Measurements from ENCODE around the gene IGFBP5. TPM values are rescaled to one million over a fixed set of nuclear protein-coding genes. Genes with fewer than 3 reads are reported as not detected.

Gene IGFBP5
- total and polyA plus RNA-seq, 2 of the 8 experiments (the other 6 are each of a cell fraction or from before 2014, with no cell fraction given): 2.2 to 2.5 TPM

DNA sequence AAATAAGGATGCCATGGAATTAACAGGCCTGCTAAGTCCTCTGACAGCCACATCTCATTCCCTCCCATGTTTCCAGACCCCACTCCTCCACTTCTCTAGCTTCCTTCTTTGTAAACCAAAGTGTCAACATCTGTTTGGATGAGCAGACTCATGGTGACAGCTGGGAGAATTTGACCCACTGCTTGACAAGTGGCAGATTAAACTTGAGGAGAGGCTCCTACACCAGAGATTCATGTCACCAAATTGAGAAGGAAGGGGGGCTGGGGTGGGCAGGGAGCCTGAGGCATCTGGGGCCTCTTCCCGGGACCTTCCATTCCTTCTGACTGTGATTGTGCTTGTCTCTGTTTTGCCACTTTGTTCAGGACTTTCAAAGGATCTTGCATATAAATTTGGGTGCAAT, 41.0 kb upstream of the IGFBP5 start:
- no peaks in the 10 kb centered on the region for H3K79me2 ChIP-seq (ENCODE audit: control insufficient read depth in 1 of 2, insufficient read depth in 2 of 2, low read length in 2 of 2)
- no peak overlapping the region for H4K5ac ChIP-seq (ENCODE audit: insufficient read length, low read depth, low read length)
- no peak for FAIRE-seq
- no peak overlapping the region for H3K27ac ChIP-seq (ENCODE audit: low read depth, low read length)
- CTCF ChIA-PET (ENCODE audit: partially characterized antibody): interaction anchor here (0.6 to 3.4 kb wide), 4 partner anchors 10 to 1668 kb away, joined by 3 to 25 read pairs (median 6); no protein-coding TSS in a partner anchor
- H2BK120ac ChIP-seq (replicated peaks; ENCODE audit: low read depth, low read length): no peak overlapping the region
- WGBS, 2 experiments (ENCODE audit: extremely low coverage in 1 of 2, insufficient coverage in 1 of 2, insufficient read length in 1 of 2, insufficient replicate concordance in 2 of 2, low coverage in 1 of 2, low lambda C conversion rate in 2 of 2, missing lambda C conversion rate in 1 of 2): no CpG with 5 or more reads among the region's 1 CpG
- H3K4me3 ChIP-seq (ENCODE audit: extremely low read depth in 1 of 4, insufficient read depth in 2 of 4, low read depth in 3 of 4, low read length in 4 of 4): no peak overlapping the region
- H2BK20ac ChIP-seq (ENCODE audit: low read length): no peak overlapping the region
- POLR2A ChIA-PET (ENCODE audit: partially characterized antibody): no interaction called here
- no peak overlapping the region for H3K4ac ChIP-seq (replicated peaks; ENCODE audit: insufficient read length, low read depth, low read length)
- no peak overlapping the region for H3K14ac ChIP-seq (ENCODE audit: insufficient read length)
- H3K4me1 ChIP-seq (replicated peaks in 1 of 4; ENCODE audit: control insufficient read depth in 3 of 4, insufficient read depth in 4 of 4, low read length in 3 of 4): peaks cover 0 to 10% (median 1%) of the 10 kb centered on the region in 4 experiments; a peak in 3 of 7 replicates
- no peak overlapping the region for H3K23ac ChIP-seq (ENCODE audit: insufficient read length)
- no peak overlapping the region for H2AK5ac ChIP-seq (ENCODE audit: low read depth, low read length)
- no peak overlapping the region for H4K8ac ChIP-seq (ENCODE audit: extremely low read depth, insufficient read depth, low read length)
- H2BK12ac ChIP-seq (ENCODE audit: low read depth, low read length): no peak overlapping the region
- H3K23me2 ChIP-seq (ENCODE audit: low read depth, low read length): no peaks in the 10 kb centered on the region
- no peak for DNase-seq (ENCODE audit: low read depth in 1 of 2, low spot score in 2 of 2)
- H3K56ac ChIP-seq (replicated peaks; ENCODE audit: insufficient read length, low read depth, low read length): no peak overlapping the region
- H3K18ac ChIP-seq (ENCODE audit: extremely low read depth, low read length): no peak overlapping the region
- no peak overlapping the region for H3K9ac ChIP-seq (replicated peaks in 1 of 4; ENCODE audit: extremely low read depth in 1 of 4, low read depth in 3 of 4, low read length in 3 of 4)
- H2AFZ ChIP-seq (ENCODE audit: low read length): no peak overlapping the region
- H4K91ac ChIP-seq (replicated peaks; ENCODE audit: insufficient read length, low read length): no peak overlapping the region
- H3K9me3 ChIP-seq (ENCODE audit: insufficient read depth in 2 of 2, low read depth in 1 of 2, low read length in 1 of 2): no peaks in the 10 kb centered on the region
- no peaks in the 10 kb centered on the region for H3K27me3 ChIP-seq (replicated peaks in 1 of 4; ENCODE audit: control insufficient read depth in 3 of 4, extremely low read depth in 1 of 4, insufficient read depth in 3 of 4, low read length in 3 of 4)
- TF ChIP-seq ASH2L (IDR thresholded peaks at IDR 0.05; ENCODE audit: low read length) (no peak), SUZ12 (IDR thresholded peaks at IDR 0.05; ENCODE audit: low read length) (no peak), BCL11A (IDR thresholded peaks at IDR 0.05; ENCODE audit: low read depth in 2 of 2, low read length in 2 of 2) (no peak), NANOG (IDR thresholded peaks at IDR 0.05; ENCODE audit: insufficient read depth, low read depth, low read length, poor library complexity, severe bottlenecking) (no peak), JUND (IDR thresholded peaks at IDR 0.05; ENCODE audit: low read length) (no peak), CBX8 (IDR thresholded peaks at IDR 0.05; ENCODE audit: borderline replicate concordance, low read depth, low read length) (no peak), EZH2 (IDR thresholded peaks at IDR 0.05; ENCODE audit: low read depth, low read length, severe bottlenecking) (no peak), RXRA (IDR thresholded peaks at IDR 0.05; ENCODE audit: insufficient read depth, low read depth, low read length) (no peak), CHD1 (IDR thresholded peaks at IDR 0.05; ENCODE audit: low read depth, low read length) (no peak), BRCA1 (IDR thresholded peaks at IDR 0.05; ENCODE audit: low read depth, low read length) (no peak), SAP30 (IDR thresholded peaks at IDR 0.05; ENCODE audit: insufficient read depth, insufficient replicate concordance, low read length) (no peak)
- TF ChIP-seq, protein P1, sequence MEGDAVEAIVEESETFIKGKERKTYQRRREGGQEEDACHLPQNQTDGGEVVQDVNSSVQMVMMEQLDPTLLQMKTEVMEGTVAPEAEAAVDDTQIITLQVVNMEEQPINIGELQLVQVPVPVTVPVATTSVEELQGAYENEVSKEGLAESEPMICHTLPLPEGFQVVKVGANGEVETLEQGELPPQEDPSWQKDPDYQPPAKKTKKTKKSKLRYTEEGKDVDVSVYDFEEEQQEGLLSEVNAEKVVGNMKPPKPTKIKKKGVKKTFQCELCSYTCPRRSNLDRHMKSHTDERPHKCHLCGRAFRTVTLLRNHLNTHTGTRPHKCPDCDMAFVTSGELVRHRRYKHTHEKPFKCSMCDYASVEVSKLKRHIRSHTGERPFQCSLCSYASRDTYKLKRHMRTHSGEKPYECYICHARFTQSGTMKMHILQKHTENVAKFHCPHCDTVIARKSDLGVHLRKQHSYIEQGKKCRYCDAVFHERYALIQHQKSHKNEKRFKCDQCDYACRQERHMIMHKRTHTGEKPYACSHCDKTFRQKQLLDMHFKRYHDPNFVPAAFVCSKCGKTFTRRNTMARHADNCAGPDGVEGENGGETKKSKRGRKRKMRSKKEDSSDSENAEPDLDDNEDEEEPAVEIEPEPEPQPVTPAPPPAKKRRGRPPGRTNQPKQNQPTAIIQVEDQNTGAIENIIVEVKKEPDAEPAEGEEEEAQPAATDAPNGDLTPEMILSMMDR (IDR thresholded peaks at IDR 0.05; ENCODE audit: control extremely low read depth in 1 of 3, insufficient read depth in 1 of 3, low read depth in 1 of 3, low read length in 3 of 3): no peak
- H3K36me3 ChIP-seq (ENCODE audit: control insufficient read depth in 2 of 4, insufficient read depth in 4 of 4, low read length in 3 of 4): no peaks in the 10 kb centered on the region
- H4K20me1 ChIP-seq (replicated peaks in 1 of 2; ENCODE audit: control insufficient read depth in 1 of 2, insufficient read depth in 2 of 2, low read length in 2 of 2): no peaks in the 10 kb centered on the region
- H3K79me1 ChIP-seq (ENCODE audit: low read depth, low read length): no peaks in the 10 kb centered on the region
- H2BK15ac ChIP-seq (ENCODE audit: low read length): no peak overlapping the region
- no peak overlapping the region for H3K4me2 ChIP-seq (ENCODE audit: insufficient read depth in 1 of 2, low read depth in 2 of 2, low read length in 2 of 2)
- H2BK5ac ChIP-seq (ENCODE audit: low read depth, low read length): no peak overlapping the region

Measured in H1 (cell line).